NB4 (cell line): ENCODE data around the gene BOD1.

Source experiments
- POLR2A ChIP-seq: IDR thresholded peaks from 2 replicates; pipeline ENCODE4 v1.6.1; 2011; ENCODE audit warnings: mild to moderate bottlenecking; ENCODE audit not compliant: insufficient read length; ENCODE audit errors: extremely low read depth
- TF ChIP-seq, protein P1 (sequence below): IDR thresholded peaks from 2 replicates; pipeline ENCODE4 v1.6.1; 2011; ENCODE audit warnings: low read depth, low read length
- TF ChIP-seq, protein P2 (sequence below): IDR thresholded peaks from one replicate; pipeline ENCODE4 v1.5.1; 2012; ENCODE audit warnings: low read depth, low read length

DNA sequence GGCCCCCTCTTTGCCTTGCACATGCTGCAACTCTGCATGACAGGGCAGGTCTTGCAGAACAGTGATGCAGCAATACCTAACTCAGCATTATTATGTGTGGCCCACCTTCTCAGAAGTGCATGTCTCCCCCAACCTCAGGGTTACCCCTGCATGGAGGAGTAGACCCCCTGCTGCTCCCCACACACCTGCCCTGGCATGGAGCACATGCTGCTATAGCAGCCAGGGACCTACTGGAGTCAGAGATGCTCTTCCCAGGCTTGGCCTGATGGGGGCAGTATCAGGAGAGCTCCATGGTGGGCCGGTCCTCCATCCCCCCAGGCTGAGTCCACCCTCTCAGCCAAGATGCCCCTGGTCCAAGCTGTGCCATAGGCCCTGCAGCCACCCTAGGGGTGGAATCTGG, 13.2 kb upstream of the BOD1 start:
- TF ChIP-seq POLR2A, result no peak
- TF ChIP-seq, protein P1, sequence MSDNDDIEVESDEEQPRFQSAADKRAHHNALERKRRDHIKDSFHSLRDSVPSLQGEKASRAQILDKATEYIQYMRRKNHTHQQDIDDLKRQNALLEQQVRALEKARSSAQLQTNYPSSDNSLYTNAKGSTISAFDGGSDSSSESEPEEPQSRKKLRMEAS, result no peak
- TF ChIP-seq, protein P2, sequence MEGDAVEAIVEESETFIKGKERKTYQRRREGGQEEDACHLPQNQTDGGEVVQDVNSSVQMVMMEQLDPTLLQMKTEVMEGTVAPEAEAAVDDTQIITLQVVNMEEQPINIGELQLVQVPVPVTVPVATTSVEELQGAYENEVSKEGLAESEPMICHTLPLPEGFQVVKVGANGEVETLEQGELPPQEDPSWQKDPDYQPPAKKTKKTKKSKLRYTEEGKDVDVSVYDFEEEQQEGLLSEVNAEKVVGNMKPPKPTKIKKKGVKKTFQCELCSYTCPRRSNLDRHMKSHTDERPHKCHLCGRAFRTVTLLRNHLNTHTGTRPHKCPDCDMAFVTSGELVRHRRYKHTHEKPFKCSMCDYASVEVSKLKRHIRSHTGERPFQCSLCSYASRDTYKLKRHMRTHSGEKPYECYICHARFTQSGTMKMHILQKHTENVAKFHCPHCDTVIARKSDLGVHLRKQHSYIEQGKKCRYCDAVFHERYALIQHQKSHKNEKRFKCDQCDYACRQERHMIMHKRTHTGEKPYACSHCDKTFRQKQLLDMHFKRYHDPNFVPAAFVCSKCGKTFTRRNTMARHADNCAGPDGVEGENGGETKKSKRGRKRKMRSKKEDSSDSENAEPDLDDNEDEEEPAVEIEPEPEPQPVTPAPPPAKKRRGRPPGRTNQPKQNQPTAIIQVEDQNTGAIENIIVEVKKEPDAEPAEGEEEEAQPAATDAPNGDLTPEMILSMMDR, result peak; percentile 45
